WI38 (cell line): ENCODE data around the gene MYO1D.

Source experiments
- H3K4me3 ChIP-seq: 2 replicates; pipeline ENCODE4 v1.5.1; 2011; ENCODE audit warnings: low read depth, mild to moderate bottlenecking, control low read depth, low read length
- CTCF ChIP-seq: IDR thresholded peaks from 2 replicates; pipeline ENCODE4 v1.5.1; 2012; ENCODE audit warnings: low read depth, mild to moderate bottlenecking, control low read depth, low read length

MYO1D gene

GRCh38 chr17:32567511-32567910, 309.4 kb downstream of the MYO1D start:
- H3K4me3 ChIP-seq = no peak overlapping the region
- TF ChIP-seq CTCF = no peak

GRCh38 chr17:32567086-32567485, 309.8 kb downstream of the MYO1D start:
- no peak overlapping the region for H3K4me3 ChIP-seq
- no peak for TF ChIP-seq CTCF

GRCh38 chr17:32566303-32566702, 310.6 kb downstream of the MYO1D start:
- no peak overlapping the region for H3K4me3 ChIP-seq
- TF ChIP-seq CTCF = no peak

GRCh38 chr17:32565401-32565800, 311.5 kb downstream of the MYO1D start:
- no peak for TF ChIP-seq CTCF

GRCh38 chr17:32564325-32564724, 312.6 kb downstream of the MYO1D start:
- TF ChIP-seq CTCF = no peak
- no peak overlapping the region for H3K4me3 ChIP-seq

More at GRCh38 chr17:32565401-32565800, 311.5 kb downstream of the MYO1D start:
- no peak overlapping the region for H3K4me3 ChIP-seq

GRCh38 chr17:32563583-32563982, 313.3 kb downstream of the MYO1D start:
- TF ChIP-seq CTCF = no peak
- no peak overlapping the region for H3K4me3 ChIP-seq

GRCh38 chr17:32558997-32559650, 317.8 kb downstream of the MYO1D start:
- no peak overlapping the region for H3K4me3 ChIP-seq
- no peak for TF ChIP-seq CTCF
